ENCODE results near the gene YIF1A.
"Not testable (repeated sequence)": the region's sequence is repeated elsewhere in the genome, so short reads cannot be mapped to it uniquely, and the experiment has no call there.

YIF1A gene

GRCh38 chr11:66326261-66327111 lies 37.5 kb upstream of the YIF1A start:
- no peak for DNase-seq

GRCh38 chr11:66325263-66325671 lies 36.3 kb upstream of the YIF1A start:
- no peak for DNase-seq

GRCh38 chr11:66324664-66325063 lies 35.7 kb upstream of the YIF1A start:
- DNase-seq, result no peak

- no peak for DNase-seq
Observed at GRCh38 chr11:66323684-66324083, 34.7 kb upstream of the YIF1A start.

- DNase-seq, result no peak
Observed at GRCh38 chr11:66322732-66323427, 33.9 kb upstream of the YIF1A start.

- DNase-seq, result no peak
Observed at GRCh38 chr11:66321606-66322005, 32.7 kb upstream of the YIF1A start.

- DNase-seq, result not testable (repeated sequence)
Observed at GRCh38 chr11:66320748-66321147, 31.8 kb upstream of the YIF1A start.

GRCh38 chr11:66320289-66320688 lies 31.3 kb upstream of the YIF1A start:
- DNase-seq, result not testable (repeated sequence)

GRCh38 chr11:66318600-66318970 lies 29.6 kb upstream of the YIF1A start:
- DNase-seq, result no peak

- DNase-seq, result no peak
Observed at GRCh38 chr11:66317723-66318599, 29.0 kb upstream of the YIF1A start.

GRCh38 chr11:66317322-66317722 lies 28.4 kb upstream of the YIF1A start:
- DNase-seq, result no peak

- no peak for DNase-seq
Observed at GRCh38 chr11:66316849-66317251, 27.9 kb upstream of the YIF1A start, which contains the start of gene CD248. CD248 (minus strand) TSS chr11:66317044; CDS start chr11:66317027, 17 bp downstream.

- peak; percentile 24 for DNase-seq
Observed at GRCh38 chr11:66315921-66316811, 27.2 kb upstream of the YIF1A start.

GRCh38 chr11:66315498-66315885 lies 26.5 kb upstream of the YIF1A start:
- no peak for DNase-seq

GRCh38 chr11:66314561-66315497 lies 25.9 kb upstream of the YIF1A start:
- no peak for DNase-seq

- DNase-seq, result no peak
Observed at GRCh38 chr11:66314186-66314501, 25.2 kb upstream of the YIF1A start.

GRCh38 chr11:66313321-66314185 lies 24.6 kb upstream of the YIF1A start:
- DNase-seq, result no peak

GRCh38 chr11:66312549-66313320 lies 23.8 kb upstream of the YIF1A start:
- DNase-seq, result peak; percentile 77

GRCh38 chr11:66311965-66312548 lies 23.1 kb upstream of the YIF1A start:
- peak; percentile 77 for DNase-seq
